ENCODE results near the gene TMEM154. TPM values are rescaled to one million over a fixed set of nuclear protein-coding genes. Genes with fewer than 3 reads are reported as not detected.
A peak's percentile ranks its signal among the peaks of the same experiment; 100 is the strongest.

Gene TMEM154
- total RNA-seq, 1 experiment from 2014 or later: 3.6 TPM

- H2AFZ ChIP-seq (ENCODE audit: low read length): no peak overlapping the region
- POLR2A ChIA-PET (ENCODE audit: unreplicated experiment): no interaction called here
Measured at GRCh38 chr4:152708796-152709195, 29.0 kb upstream of the TMEM154 start.

GRCh38 chr4:152708361-152708760 lies 28.6 kb upstream of the TMEM154 start:
- H2AFZ ChIP-seq (ENCODE audit: low read length): no peak overlapping the region

More at GRCh38 chr4:152708796-152709195, 29.0 kb upstream of the TMEM154 start:
- Histone ChIP-seq H3K27ac (ENCODE audit: low read length) (peak overlapping the region; percentile 82), H3K9ac (ENCODE audit: low read length) (peak overlapping the region; percentile 51), H3F3A (ENCODE audit: low read length, unreplicated experiment) (no peaks in the 10 kb centered on the region), H3K27me3 (ENCODE audit: low read length) (no peaks in the 10 kb centered on the region), H4K20me1 (ENCODE audit: low read length) (no peaks in the 10 kb centered on the region), H3K4me1 (ENCODE audit: insufficient read depth, low read length) (peaks cover 24% of the 10 kb centered on the region), H3K4me2 (ENCODE audit: low read length) (peak overlapping the region; percentile 57), H3K36me3 (ENCODE audit: low read depth, low read length) (no peaks in the 10 kb centered on the region), H3K79me2 (ENCODE audit: low read length) (no peaks in the 10 kb centered on the region), H3K9me2 (replicated peaks; ENCODE audit: low read length) (no peaks in the 10 kb centered on the region), H3K9me3 (ENCODE audit: low read length) (no peaks in the 10 kb centered on the region), H3K4me3 (ENCODE audit: low read length) (no peak overlapping the region)
- no TSS peak for BruUV-seq (replicated peaks)
- ATAC-seq (no peak), DNase-seq (no peak)
- no peak for TF ChIP-seq EZH2 (IDR thresholded peaks at IDR 0.05; ENCODE audit: low read length, unreplicated experiment)
- TF ChIP-seq CTCF (conservative IDR thresholded peaks at IDR 0.05; ENCODE audit: low read depth, low read length): no peak
- TF ChIP-seq EZH2phosphoT487 (IDR thresholded peaks at IDR 0.05; ENCODE audit: borderline replicate concordance, low read length): no peak
- intact Hi-C loops (cut with micrococcal nuclease): no loop called here
- CTCF ChIA-PET: no interaction called here

More at GRCh38 chr4:152708361-152708760, 28.6 kb upstream of the TMEM154 start:
- H3K9me2 ChIP-seq (replicated peaks; ENCODE audit: low read length): no peaks in the 10 kb centered on the region
- peaks cover 24% of the 10 kb centered on the region for H3K4me1 ChIP-seq (ENCODE audit: insufficient read depth, low read length)
- no peaks in the 10 kb centered on the region for H3K79me2 ChIP-seq (ENCODE audit: low read length)
- H3K9ac ChIP-seq (ENCODE audit: low read length): peak overlapping the region; percentile 51
- intact Hi-C loops (cut with micrococcal nuclease): no loop called here
- H3F3A ChIP-seq (ENCODE audit: low read length, unreplicated experiment): no peaks in the 10 kb centered on the region
- DNase-seq (peak; percentile 52), ATAC-seq (0 out of 2 replicates have a peak, but pooled peaks have one; percentile 33)
- BruUV-seq (replicated peaks): no TSS peak
- H3K27me3 ChIP-seq (ENCODE audit: low read length): no peaks in the 10 kb centered on the region
- no peak for TF ChIP-seq EZH2phosphoT487 (IDR thresholded peaks at IDR 0.05; ENCODE audit: borderline replicate concordance, low read length)
- TF ChIP-seq EZH2 (IDR thresholded peaks at IDR 0.05; ENCODE audit: low read length, unreplicated experiment): no peak
- no peak for TF ChIP-seq CTCF (conservative IDR thresholded peaks at IDR 0.05; ENCODE audit: low read depth, low read length)
- H3K4me3 ChIP-seq (ENCODE audit: low read length): no peak overlapping the region
- H3K9me3 ChIP-seq (ENCODE audit: low read length): no peaks in the 10 kb centered on the region
- ChIA-PET CTCF (no interaction called here), POLR2A (ENCODE audit: unreplicated experiment) (no interaction called here)
- H3K4me2 ChIP-seq (ENCODE audit: low read length): peak overlapping the region; percentile 57
- no peaks in the 10 kb centered on the region for H4K20me1 ChIP-seq (ENCODE audit: low read length)
- H3K36me3 ChIP-seq (ENCODE audit: low read depth, low read length): no peaks in the 10 kb centered on the region
- H3K27ac ChIP-seq (ENCODE audit: low read length): peak overlapping the region; percentile 82

Measured in PC-3 (cell line).